SK-N-SH treated with all-trans-retinoic acid at 6 μM for 48 hours (cell line): Measurements from ENCODE around the gene NEGR1.

Experiments
- ATAC-seq: fragments of 200-7000 bp; cut with Tn5 transposase; 3 replicates; pipeline ENCODE4 v1.9.1; 2020; ENCODE audit warnings: mild to moderate bottlenecking, moderate library complexity
- BACH2 ChIP-seq: fragments of 250-450 bp; sonication (Bioruptor Pico); IDR thresholded peaks from 2 replicates; pipeline ENCODE4 v1.9.0; 2021; ENCODE audit warnings: mild to moderate bottlenecking, borderline replicate concordance
- CSDC2 ChIP-seq: fragments of 250-450 bp; sonication (Bioruptor Pico); IDR thresholded peaks from 2 replicates; pipeline ENCODE4 v1.5.0; 2020; ENCODE audit warnings: mild to moderate bottlenecking, moderate library complexity
- CSRNP3 ChIP-seq: fragments of 250-450 bp; sonication (Bioruptor Pico); IDR thresholded peaks from 2 replicates; pipeline ENCODE4 v1.5.1; 2021; ENCODE audit warnings: mild to moderate bottlenecking, moderate library complexity
- ESRRG ChIP-seq: fragments of 250-450 bp; sonication (Bioruptor Pico); IDR thresholded peaks from 2 replicates; pipeline ENCODE4 v1.6.1; 2021; ENCODE audit warnings: mild to moderate bottlenecking
- GLIS3 ChIP-seq: fragments of 250-450 bp; sonication (Bioruptor Pico); IDR thresholded peaks from 2 replicates; pipeline ENCODE4 v1.5.0; 2020; ENCODE audit warnings: mild to moderate bottlenecking, moderate library complexity
- ISL1 ChIP-seq: fragments of 250-450 bp; sonication (Bioruptor Pico); IDR thresholded peaks from 2 replicates; pipeline ENCODE4 v2.1.2; 2022; ENCODE audit warnings: mild to moderate bottlenecking, moderate library complexity
- OSR1 ChIP-seq: fragments of 250-450 bp; sonication (Bioruptor Pico); IDR thresholded peaks from 2 replicates; pipeline ENCODE4 v1.8.0; 2022; ENCODE audit warnings: moderate library complexity, mild to moderate bottlenecking, inconsistent platforms
- RARB ChIP-seq: fragments of 250-450 bp; sonication (Bioruptor Pico); IDR thresholded peaks from 2 replicates; pipeline ENCODE4 v1.8.0; 2021; ENCODE audit warnings: mild to moderate bottlenecking, moderate library complexity
- TCF4 ChIP-seq: fragments of 250-450 bp; sonication (Bioruptor Pico); IDR thresholded peaks from 2 replicates; pipeline ENCODE4 v1.8.0; 2021; ENCODE audit warnings: mild to moderate bottlenecking, moderate library complexity, borderline replicate concordance
- TOX ChIP-seq: fragments of 250-450 bp; sonication (Bioruptor Pico); IDR thresholded peaks from 2 replicates; pipeline ENCODE4 v1.8.0; 2021; ENCODE audit warnings: mild to moderate bottlenecking, moderate library complexity, borderline replicate concordance
- TSHZ2 ChIP-seq: fragments of 250-450 bp; sonication (Bioruptor Pico); IDR thresholded peaks from 2 replicates; pipeline ENCODE4 v1.5.0; 2020; ENCODE audit warnings: mild to moderate bottlenecking, moderate library complexity
- ZC3H10 ChIP-seq: fragments of 250-450 bp; sonication (Bioruptor Pico); IDR thresholded peaks from 2 replicates; pipeline ENCODE4 v1.5.1; 2021; ENCODE audit warnings: mild to moderate bottlenecking, moderate library complexity
- ZFP3 ChIP-seq: fragments of 250-450 bp; sonication (Bioruptor Pico); IDR thresholded peaks from 2 replicates; pipeline ENCODE4 v1.5.0; 2020; ENCODE audit warnings: mild to moderate bottlenecking, moderate library complexity
- ZFP30 ChIP-seq: fragments of 450-650 bp; formaldehyde crosslinking; IDR thresholded peaks from 2 replicates; pipeline ENCODE4 v1.5.0; 2022; ENCODE audit warnings: mild to moderate bottlenecking, moderate library complexity
- ZNF565 ChIP-seq: fragments of 450-650 bp; formaldehyde crosslinking; conservative IDR thresholded peaks from 2 replicates; pipeline ENCODE4 v1.5.0; 2020; ENCODE audit warnings: low read depth, mild to moderate bottlenecking, moderate library complexity
- ZNF70 ChIP-seq: fragments of 450-650 bp; formaldehyde crosslinking; IDR thresholded peaks from 2 replicates; pipeline ENCODE4 v1.5.0; 2020; ENCODE audit warnings: mild to moderate bottlenecking, moderate library complexity
- ZNF8 ChIP-seq: fragments of 450-650 bp; formaldehyde crosslinking; IDR thresholded peaks from 2 replicates; pipeline ENCODE4 v1.5.0; 2020; ENCODE audit warnings: mild to moderate bottlenecking, moderate library complexity
- TF ChIP-seq, protein P1 (sequence below): fragments of 250-450 bp; sonication (Bioruptor Pico); IDR thresholded peaks from 2 replicates; pipeline ENCODE4 v1.8.0; 2020; ENCODE audit warnings: mild to moderate bottlenecking, moderate library complexity, borderline replicate concordance
- TF ChIP-seq, protein P2 (sequence below): fragments of 250-450 bp; sonication (Bioruptor Pico); IDR thresholded peaks from 2 replicates; pipeline ENCODE4 v1.5.1; 2020; ENCODE audit warnings: low read depth, mild to moderate bottlenecking, moderate library complexity

Gene NEGR1

DNA sequence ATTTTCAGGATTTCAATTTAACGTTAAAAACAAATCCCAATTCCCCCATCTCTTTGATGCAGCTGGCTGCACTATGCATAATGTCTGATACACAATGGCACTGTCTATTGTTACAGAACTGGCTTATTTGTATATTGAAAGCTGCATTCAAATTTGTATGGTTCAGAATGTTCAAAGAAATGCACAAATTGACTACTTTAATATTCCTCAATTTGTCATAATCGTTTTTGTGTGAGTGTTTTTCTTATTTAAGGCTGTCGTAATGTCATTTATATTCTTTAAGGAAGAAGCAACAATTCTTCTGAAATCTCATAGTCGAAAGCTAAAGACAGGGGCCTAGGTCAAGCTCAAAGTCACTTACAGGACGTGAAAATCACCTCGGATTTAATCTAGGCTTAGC, 860.1 kb downstream of the NEGR1 start:
- TF ChIP-seq ZFP3: no peak
- TF ChIP-seq TOX (CRISPR knock-in tag): no peak
- TF ChIP-seq ESRRG: no peak
- no peak for TF ChIP-seq CSDC2 (CRISPR knock-in tag)
- TF ChIP-seq, protein P1, sequence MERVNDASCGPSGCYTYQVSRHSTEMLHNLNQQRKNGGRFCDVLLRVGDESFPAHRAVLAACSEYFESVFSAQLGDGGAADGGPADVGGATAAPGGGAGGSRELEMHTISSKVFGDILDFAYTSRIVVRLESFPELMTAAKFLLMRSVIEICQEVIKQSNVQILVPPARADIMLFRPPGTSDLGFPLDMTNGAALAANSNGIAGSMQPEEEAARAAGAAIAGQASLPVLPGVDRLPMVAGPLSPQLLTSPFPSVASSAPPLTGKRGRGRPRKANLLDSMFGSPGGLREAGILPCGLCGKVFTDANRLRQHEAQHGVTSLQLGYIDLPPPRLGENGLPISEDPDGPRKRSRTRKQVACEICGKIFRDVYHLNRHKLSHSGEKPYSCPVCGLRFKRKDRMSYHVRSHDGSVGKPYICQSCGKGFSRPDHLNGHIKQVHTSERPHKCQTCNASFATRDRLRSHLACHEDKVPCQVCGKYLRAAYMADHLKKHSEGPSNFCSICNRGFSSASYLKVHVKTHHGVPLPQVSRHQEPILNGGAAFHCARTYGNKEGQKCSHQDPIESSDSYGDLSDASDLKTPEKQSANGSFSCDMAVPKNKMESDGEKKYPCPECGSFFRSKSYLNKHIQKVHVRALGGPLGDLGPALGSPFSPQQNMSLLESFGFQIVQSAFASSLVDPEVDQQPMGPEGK (CRISPR knock-in tag): no peak
- no peak for TF ChIP-seq TSHZ2 (CRISPR knock-in tag)
- no peak for ATAC-seq

GRCh38 chr1:71417421-71417820, 864.9 kb downstream of the NEGR1 start:
- TF ChIP-seq CSRNP3 (CRISPR knock-in tag) (no peak), ZNF565 (CRISPR knock-in tag) (no peak), TOX (CRISPR knock-in tag) (no peak), ZNF8 (no peak), RARB (CRISPR knock-in tag) (no peak), ZNF70 (CRISPR knock-in tag) (no peak), TCF4 (CRISPR knock-in tag) (no peak), TSHZ2 (CRISPR knock-in tag) (no peak), OSR1 (CRISPR knock-in tag) (no peak), ZFP3 (no peak), ESRRG (no peak), BACH2 (no peak), ISL1 (no peak), ZC3H10 (CRISPR knock-in tag) (no peak)
- TF ChIP-seq, protein P2, sequence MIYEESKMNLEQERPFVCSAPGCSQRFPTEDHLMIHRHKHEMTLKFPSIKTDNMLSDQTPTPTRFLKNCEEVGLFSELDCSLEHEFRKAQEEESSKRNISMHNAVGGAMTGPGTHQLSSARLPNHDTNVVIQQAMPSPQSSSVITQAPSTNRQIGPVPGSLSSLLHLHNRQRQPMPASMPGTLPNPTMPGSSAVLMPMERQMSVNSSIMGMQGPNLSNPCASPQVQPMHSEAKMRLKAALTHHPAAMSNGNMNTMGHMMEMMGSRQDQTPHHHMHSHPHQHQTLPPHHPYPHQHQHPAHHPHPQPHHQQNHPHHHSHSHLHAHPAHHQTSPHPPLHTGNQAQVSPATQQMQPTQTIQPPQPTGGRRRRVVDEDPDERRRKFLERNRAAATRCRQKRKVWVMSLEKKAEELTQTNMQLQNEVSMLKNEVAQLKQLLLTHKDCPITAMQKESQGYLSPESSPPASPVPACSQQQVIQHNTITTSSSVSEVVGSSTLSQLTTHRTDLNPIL (CRISPR knock-in tag): no peak
- no peak for ATAC-seq

GRCh38 chr1:71414179-71414578, 868.2 kb downstream of the NEGR1 start:
- no peak for TF ChIP-seq CSDC2 (CRISPR knock-in tag)
- no peak for TF ChIP-seq GLIS3 (CRISPR knock-in tag)
- no peak for TF ChIP-seq ZFP30 (CRISPR knock-in tag)
- TF ChIP-seq ZNF8: no peak
- peak; percentile 59 for TF ChIP-seq TCF4 (CRISPR knock-in tag)

More at GRCh38 chr1:71414179-71414578, 868.2 kb downstream of the NEGR1 start:
- no peak for ATAC-seq
